ENCODE measurements around the gene VEGFB.

The VEGFB gene

GRCh38 chr11:64267207-64267945 is 33.0 kb downstream of the VEGFB start:
- H3K27ac ChIP-seq, result peak overlapping the region; percentile 100
- no peak for TF ChIP-seq CTCF (conservative IDR thresholded peaks at IDR 0.05)

- TF ChIP-seq CTCF (conservative IDR thresholded peaks at IDR 0.05), result no peak
- H3K27ac ChIP-seq, result peak overlapping the region; percentile 100
Measured at GRCh38 chr11:64268025-64268892, 33.9 kb downstream of the VEGFB start.

- peak overlapping the region; percentile 100 for H3K27ac ChIP-seq
- no peak for TF ChIP-seq CTCF (conservative IDR thresholded peaks at IDR 0.05)
Measured at GRCh38 chr11:64268893-64269539, 34.6 kb downstream of the VEGFB start.

- TF ChIP-seq CTCF (conservative IDR thresholded peaks at IDR 0.05), result peak; percentile 52
- H3K27ac ChIP-seq, result peak overlapping the region; percentile 100
Measured at GRCh38 chr11:64269540-64270220, 35.3 kb downstream of the VEGFB start.

GRCh38 chr11:64275031-64275800 is 40.8 kb downstream of the VEGFB start:
- no peak for TF ChIP-seq CTCF (conservative IDR thresholded peaks at IDR 0.05)
- H3K27ac ChIP-seq, result peak overlapping the region; percentile 99

- no peak for TF ChIP-seq CTCF (conservative IDR thresholded peaks at IDR 0.05)
- peak overlapping the region; percentile 99; the same call in 1 of the 2 replicates for H3K27ac ChIP-seq
Measured at GRCh38 chr11:64275841-64276240, 41.5 kb downstream of the VEGFB start.

Measured in VCaP (cell line).